IPS DF 4.7 (cell line): ENCODE measurements around the gene GLYR1.
"Not testable (repeated sequence)": the region's sequence is repeated elsewhere in the genome, so short reads cannot be mapped to it uniquely, and the experiment has no call there.

Source experiments
- DNase-seq: peaks from one replicate; pipeline ENCODE4 v3.0.0-alpha.2; 2013; ENCODE audit warnings: low spot score; ENCODE audit errors: extremely low read depth

The GLYR1 gene

GRCh38 chr16:4790261-4790660 lies 56.8 kb downstream of the GLYR1 start:
- DNase-seq: no peak

GRCh38 chr16:4788910-4789309 lies 58.2 kb downstream of the GLYR1 start:
- no peak for DNase-seq

DNA sequence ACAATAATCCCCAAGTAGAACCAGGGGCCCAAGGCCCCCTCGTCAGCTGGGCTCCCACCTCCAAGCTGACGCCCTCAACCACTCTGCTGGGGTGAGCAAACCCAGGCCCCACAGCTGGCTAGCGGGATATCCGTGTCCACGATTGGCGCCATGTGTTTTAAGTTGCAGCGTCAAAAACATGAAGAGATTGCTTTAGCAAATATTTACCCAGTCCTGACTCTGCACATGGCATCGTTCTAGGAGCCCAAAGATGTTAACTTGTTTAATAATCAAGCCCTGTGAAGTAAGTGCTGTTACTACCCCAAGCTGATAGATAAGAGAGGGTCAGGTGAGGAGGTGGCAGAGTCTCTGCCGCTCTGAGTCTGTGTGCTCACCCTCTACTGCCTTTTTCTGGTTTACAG lies 58.6 kb downstream of the GLYR1 start:
- DNase-seq: no peak

DNA sequence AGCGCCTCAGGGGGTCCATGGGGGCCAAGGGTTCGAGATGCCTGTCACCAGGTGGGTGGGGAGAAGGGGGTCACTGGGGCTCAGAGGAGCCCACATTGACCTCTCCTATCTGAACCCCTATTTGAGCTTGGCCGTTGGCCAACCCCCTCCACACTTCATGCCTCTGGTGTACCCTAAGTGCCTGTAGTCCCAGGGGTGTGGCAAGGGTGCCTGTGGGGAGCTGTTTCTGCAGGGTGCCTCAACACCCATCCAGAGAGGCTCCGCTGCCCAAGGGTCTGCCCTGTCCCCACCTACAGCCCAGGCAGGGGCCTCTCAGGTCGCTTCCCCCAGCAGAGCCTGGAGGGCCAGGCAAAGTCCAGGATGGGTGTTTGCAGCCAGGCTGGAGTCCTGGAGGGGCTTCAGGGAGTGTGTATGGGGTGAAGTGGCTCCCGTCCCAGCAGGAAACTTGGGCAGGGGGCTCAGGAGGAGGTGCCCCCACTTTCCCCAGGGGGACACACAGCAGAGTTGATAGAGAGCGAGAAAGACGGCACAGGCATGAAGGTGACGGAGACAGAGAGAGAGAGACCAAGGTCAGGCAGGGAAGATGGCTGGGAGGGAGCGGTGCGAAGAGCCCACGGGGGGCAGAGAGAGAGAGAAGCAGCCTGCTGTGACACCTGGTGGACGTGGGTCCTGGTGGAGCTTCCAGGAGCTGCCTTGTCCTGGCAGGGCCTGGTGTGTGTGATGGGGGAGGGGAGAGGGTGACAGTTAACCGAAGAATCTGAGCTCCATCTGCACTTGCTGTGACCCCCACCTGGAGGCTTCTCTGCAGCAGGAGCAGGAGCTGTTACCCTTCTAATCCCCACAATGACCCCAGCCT lies 59.2 kb downstream of the GLYR1 start, which contains the start of gene SEPTIN12:
TSS of gene SEPTIN12 (minus strand) at position 719 of the 856 bp plus-strand sequence. CDS start at position 19, 700 bp downstream.
- no peak for DNase-seq

- DNase-seq: no peak
Measured at GRCh38 chr16:4787068-4787467, 60.0 kb downstream of the GLYR1 start.

DNA sequence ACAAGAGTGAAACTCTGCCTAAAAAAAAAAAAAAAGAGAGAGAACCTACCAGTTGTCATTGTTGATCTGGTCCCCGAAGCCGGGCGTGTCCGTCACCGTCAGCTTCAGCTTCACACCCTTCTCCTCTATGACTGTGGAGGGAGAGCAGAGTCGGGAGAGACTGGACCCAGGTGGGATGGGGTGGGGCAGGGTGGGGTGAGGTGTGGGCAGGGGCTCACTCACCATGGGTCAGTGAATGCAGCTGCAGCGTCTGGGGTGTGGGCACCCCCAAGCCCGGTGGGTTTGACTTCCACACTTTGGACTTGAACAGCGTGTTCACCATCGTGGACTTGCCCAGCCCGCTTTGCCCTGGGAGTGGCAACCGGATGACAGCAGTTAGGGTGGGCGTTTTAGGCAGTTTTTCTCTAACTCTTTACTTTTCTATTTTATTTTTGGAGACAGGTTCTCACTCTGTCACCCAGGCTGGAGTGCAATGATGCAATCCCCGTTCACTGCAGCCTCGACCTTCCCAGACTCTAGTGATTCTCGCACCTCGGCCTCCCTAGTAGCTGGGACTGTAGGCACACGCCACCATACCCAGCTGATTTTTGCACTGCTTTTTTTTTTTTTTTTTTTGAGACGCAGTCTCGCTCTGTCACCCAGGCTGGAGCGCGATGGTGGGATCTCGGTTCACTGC lies 61.2 kb downstream of the GLYR1 start:
- no peak for DNase-seq

GRCh38 chr16:4784444-4784987 lies 62.6 kb downstream of the GLYR1 start:
- DNase-seq: not testable (repeated sequence)

DNA sequence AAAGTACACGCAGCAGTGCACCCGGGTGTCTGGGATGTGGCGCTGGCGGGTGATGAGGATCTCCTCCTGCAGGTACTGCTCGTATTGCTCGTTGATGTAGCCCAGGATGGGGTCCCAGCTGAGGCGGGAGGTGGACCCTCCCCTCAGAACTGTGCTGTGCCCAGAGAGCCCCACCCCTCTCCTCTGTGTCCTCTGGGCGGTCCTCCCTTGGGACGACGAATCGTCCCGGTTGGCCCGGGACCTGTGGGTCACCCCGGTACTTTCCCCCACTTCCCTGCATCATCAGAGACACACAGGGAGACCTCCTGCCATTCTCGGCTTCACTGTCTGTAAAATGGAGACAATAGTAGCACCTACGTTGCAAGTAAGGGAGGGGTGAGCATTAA lies 63.1 kb downstream of the GLYR1 start:
- no peak for DNase-seq

DNA sequence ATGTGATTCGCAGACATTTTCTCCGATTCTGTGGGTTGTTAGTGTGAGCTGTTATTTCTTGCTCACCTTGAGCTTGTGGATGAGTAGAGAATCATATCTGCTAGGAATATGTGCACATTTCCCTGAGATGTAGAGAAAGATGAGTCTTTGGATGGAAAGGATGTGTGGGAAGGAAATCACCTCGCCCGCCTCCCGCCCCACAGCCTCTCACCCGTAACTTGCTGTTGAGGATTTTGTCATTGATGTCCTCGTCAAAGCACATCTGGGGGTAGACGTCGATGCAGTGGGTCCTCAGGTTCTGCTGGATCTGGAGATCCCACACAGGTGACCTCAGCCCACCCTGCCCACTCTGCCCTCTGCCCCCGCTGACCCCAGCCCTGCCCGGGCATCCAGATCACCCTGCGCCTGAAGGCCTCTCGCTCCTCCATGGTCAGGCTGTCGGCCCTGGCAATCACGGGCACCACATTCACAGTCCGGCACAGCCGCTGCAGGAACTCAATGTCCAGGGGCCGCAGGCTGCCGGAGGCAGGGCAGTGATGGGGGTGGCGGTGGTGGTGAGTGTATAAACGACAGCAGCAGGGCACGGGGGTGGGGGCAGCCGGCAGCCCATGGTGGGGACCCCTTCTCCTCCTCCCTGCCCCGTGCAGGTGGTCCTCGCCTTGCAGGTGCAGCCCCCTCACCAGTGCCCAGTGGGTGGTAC lies 63.7 kb downstream of the GLYR1 start:
- DNase-seq: no peak

DNA sequence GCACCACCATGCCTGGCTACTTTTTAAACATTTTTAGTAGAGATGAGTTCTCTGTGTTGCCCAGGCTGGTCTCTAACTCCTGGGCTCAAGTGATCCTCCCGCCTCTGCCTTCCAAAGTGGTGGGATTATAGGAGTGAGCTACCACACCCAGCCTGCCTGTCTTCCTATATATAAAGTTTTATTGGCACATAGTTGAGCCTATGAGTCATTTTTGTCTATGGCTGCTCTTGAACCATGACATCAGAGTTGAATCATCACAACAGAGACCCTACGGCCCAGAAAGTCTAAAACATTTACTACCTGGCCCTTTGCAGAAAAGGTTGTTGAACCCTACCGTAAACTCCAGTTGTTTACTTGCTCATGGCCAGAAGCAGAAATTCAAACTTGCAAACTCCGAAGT lies 66.9 kb downstream of the GLYR1 start:
- no peak for DNase-seq

DNA sequence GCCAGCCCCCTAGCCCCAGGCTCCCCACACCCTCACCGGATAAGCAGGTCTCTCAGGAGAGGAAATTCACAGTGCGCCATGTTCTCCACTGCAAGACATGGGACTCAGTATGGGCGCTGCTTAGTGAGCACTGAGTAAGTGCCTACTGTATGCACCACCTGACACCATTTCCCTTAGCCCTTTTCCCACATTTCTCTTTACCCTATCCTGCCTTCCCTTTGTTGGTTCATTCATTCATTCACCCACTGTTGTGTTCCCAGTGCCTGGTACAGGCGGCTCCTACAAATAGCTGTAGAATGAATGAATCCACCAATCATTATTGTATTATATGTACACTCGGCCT lies 69.1 kb downstream of the GLYR1 start:
- DNase-seq: no peak

GRCh38 chr16:4777339-4778049 lies 69.6 kb downstream of the GLYR1 start:
- DNase-seq: no peak

DNA sequence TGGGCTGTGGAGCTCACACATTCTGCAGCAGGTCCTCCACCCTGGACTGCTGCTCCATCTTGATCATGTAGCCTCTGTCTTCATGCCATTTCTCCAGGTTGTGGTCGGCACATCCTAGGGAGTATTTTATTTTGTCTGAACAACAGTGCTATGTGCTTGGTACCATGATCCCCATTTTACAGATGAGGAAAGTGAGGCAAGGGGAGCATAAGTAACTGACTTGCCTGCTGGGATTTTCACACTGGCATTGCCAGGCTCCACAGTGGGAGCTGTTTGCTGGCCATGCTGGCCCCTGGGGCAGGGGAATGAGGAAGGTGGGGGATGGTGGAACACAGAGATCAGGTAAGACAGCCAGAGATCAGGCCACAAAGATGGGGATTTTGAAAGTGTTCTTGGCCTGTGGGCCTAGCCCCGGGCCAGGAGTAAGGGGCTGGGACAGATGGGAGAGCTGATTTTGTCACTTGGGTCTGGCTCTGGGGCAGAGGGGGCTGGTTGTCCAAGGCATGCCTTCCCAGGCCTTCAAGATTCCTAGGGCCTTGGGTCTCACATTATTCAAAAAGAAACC lies 70.9 kb downstream of the GLYR1 start:
- DNase-seq: no peak

DNA sequence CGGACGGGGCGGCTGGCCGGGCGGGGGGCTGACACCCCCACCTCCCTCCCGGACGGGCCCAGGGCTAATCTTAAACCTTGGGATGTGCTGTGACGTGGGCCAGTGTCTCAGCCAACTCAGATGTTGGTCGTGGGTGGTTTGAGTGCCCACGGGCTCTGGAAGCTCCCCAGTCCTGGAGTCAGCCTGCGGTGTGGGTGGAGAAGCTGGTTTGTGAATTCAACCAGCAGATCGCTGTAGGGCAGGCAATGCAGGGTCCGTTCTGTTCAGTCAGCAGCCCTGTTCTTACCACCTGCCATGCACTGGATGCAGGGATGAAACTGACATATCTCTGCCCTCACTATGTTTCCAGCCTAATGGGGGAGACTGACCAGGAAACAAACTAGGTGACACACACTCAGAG lies 72.1 kb downstream of the GLYR1 start:
- no peak for DNase-seq

DNA sequence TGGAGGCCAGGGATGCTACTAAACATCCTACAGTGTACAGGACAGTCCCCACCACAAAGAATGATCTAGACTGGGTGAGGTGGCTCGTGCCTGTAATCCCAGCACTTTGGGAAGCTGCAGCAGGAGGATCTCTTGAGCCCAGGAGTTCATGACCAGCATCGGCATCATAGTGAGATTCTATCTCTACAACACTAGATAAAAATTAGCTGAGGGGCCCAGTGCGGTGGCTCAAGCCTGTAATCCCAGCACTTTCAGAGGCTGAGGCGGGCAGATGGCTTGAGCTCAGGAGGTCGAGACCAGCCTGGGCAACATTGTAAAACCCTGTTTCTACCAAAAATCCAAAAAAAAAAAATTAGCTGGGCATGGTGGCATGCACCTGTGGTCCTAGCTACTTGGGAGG lies 74.7 kb downstream of the GLYR1 start:
- no peak for DNase-seq

GRCh38 chr16:4771646-4772045 lies 75.4 kb downstream of the GLYR1 start:
- no peak for DNase-seq

- DNase-seq: no peak
Measured at GRCh38 chr16:4769306-4769638, 77.8 kb downstream of the GLYR1 start.

DNA sequence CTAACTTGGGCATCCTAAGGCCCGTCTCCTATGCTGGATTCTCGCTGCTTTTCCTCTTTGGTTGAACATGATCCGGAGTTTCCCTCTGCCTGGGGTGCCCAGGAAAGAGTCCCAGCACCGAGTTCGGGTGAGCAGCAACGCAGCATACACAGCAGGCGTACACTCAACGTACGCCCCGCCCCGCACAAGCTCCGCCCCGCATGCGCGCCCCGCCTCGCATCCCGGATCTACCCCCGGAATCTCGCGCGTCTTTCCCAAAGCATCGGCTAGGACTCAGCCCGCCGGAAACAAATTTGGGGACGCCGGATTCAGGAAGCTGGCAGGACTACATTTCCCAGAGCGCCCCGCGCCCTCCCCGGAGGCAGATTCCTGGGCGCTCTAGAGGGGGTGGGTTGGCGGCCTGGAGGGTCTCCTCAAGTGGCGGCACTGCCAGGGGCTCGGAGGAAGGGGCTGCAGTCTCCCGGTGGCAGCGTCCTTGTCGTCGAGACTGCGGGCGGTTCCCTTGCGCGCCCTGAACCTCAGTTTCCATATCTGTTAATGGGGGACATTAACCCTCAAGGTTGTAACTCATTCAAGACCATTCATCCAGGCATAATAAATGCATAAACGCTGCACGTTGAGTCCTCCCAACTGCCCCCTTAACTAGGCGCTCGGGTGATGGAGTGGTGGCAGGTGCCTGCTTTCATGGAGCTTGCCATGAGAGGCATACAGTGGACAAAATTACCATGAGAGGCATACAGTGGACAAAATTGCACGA lies 78.4 kb downstream of the GLYR1 start:
- peak; percentile 79 for DNase-seq

DNA sequence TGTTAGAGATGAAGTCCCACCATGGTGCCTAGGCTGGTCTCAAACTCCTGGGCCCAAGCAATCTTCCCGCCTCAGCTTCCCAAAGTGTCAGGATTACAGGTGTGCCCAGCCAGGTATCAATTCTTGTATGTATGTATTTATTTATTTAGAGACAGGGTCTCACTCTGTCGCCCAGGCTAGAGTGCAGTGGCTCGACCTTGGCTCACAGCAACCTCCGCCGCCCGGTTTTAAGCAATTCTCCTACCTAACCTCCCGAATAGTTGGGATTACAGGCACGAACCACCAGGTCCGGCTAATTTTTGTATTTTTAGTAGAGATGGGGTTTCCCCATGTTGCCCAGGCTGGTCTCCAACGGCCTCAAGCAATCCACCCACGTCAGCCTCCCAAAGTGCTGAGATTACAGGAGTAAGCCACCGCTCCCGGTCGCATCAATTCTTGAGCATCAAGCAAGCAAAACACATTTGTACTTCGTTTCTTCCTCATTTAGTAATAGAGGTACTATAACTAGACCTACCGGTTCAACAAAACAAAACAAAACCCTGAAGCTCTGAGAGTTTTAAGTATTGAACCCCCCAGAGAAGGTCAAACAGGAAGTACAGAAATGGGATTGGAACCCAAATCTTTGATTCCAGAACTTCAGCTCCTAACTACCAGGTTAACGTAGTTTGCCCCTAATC lies 79.1 kb downstream of the GLYR1 start:
- no peak for DNase-seq
